Mesenchymal stem cell (in vitro differentiated cells and primary cell): ENCODE measurements around the gene YJEFN3.

Experiments
- DNase-seq: peaks from one replicate; pipeline ENCODE4 v3.0.0-alpha.2; 2013
- H2AFZ ChIP-seq: one replicate; pipeline ENCODE4 v1.6.1; 2013; ENCODE audit warnings: low read depth, mild to moderate bottlenecking, control low read depth, inconsistent platforms, low read length, moderate library complexity
- H2AK5ac ChIP-seq: 2 replicates; pipeline ENCODE4 v1.6.1; 2013; ENCODE audit warnings: low read length, moderate library complexity, mild to moderate bottlenecking, inconsistent platforms; ENCODE audit not compliant: severe bottlenecking
- H2BK120ac ChIP-seq: one replicate; pipeline ENCODE4 v1.6.1; 2013; ENCODE audit warnings: low read depth, mild to moderate bottlenecking, inconsistent platforms, low read length, moderate library complexity
- H2BK12ac ChIP-seq, 2 experiments: one replicate each; pipeline ENCODE4 v1.6.1; 2013; ENCODE audit warnings: inconsistent platforms in 2 of 2, low read length in 2 of 2, mild to moderate bottlenecking in 2 of 2, moderate library complexity in 2 of 2, control low read depth in 1 of 2
- H2BK15ac ChIP-seq: one replicate; pipeline ENCODE4 v1.6.1; 2013; ENCODE audit warnings: mild to moderate bottlenecking, low read depth, inconsistent platforms; ENCODE audit not compliant: poor library complexity, severe bottlenecking
- H2BK5ac ChIP-seq: 2 replicates; pipeline ENCODE4 v1.6.1; 2013; ENCODE audit warnings: low read depth, mild to moderate bottlenecking, low read length, control low read depth, inconsistent platforms; ENCODE audit not compliant: poor library complexity, severe bottlenecking
- H3K14ac ChIP-seq, 2 experiments: one replicate each; pipeline ENCODE4 v1.6.1; 2013; ENCODE audit warnings: inconsistent platforms in 2 of 2, low read length in 2 of 2, control low read depth in 1 of 2, mild to moderate bottlenecking in 1 of 2, moderate library complexity in 1 of 2
- H3K18ac ChIP-seq, 2 experiments: one replicate each; pipeline ENCODE4 v1.6.1; 2013; ENCODE audit warnings: inconsistent platforms in 2 of 2, low read length in 2 of 2, control low read depth in 1 of 2, low read depth in 1 of 2, mild to moderate bottlenecking in 1 of 2
- H3K23ac ChIP-seq, 2 experiments: one replicate each; pipeline ENCODE4 v1.6.1; 2013; ENCODE audit warnings: inconsistent platforms in 2 of 2, low read length in 2 of 2, mild to moderate bottlenecking in 2 of 2, moderate library complexity in 2 of 2, control low read depth in 1 of 2
- H3K27ac ChIP-seq: 2 replicates; pipeline ENCODE4 v1.5.1; 2013; ENCODE audit warnings: mild to moderate bottlenecking, moderate library complexity, low read length, control low read depth, inconsistent platforms; ENCODE audit not compliant: poor library complexity, severe bottlenecking
- H3K27me3 ChIP-seq, 2 experiments: 2 replicates each; pipeline versions ENCODE4 v1.6.1 to v1.7.0; 2013; ENCODE audit warnings: low read length in 2 of 2, mild to moderate bottlenecking in 2 of 2, moderate library complexity in 2 of 2, control low read depth in 1 of 2, inconsistent platforms in 1 of 2; ENCODE audit not compliant: control insufficient read depth in 1 of 2, insufficient read depth in 1 of 2
- H3K36me3 ChIP-seq, 2 experiments: 2 replicates each; pipeline versions ENCODE4 v1.6.1 to v1.7.0; 2013; ENCODE audit warnings: low read length in 2 of 2, control low read depth in 1 of 2, inconsistent platforms in 1 of 2, low read depth in 1 of 2, mild to moderate bottlenecking in 1 of 2; ENCODE audit not compliant: insufficient read depth in 2 of 2, control insufficient read depth in 1 of 2
- H3K4ac ChIP-seq, 2 experiments: one replicate each; pipeline ENCODE4 v1.6.1; 2013; ENCODE audit warnings: inconsistent platforms in 2 of 2, low read length in 2 of 2, mild to moderate bottlenecking in 2 of 2, moderate library complexity in 2 of 2, control low read depth in 1 of 2, low read depth in 1 of 2
- H3K4me1 ChIP-seq: 2 replicates; pipeline ENCODE4 v1.6.1; 2013; ENCODE audit warnings: low read depth, low read length, control low read depth; ENCODE audit not compliant: control insufficient read depth, insufficient read depth
- H3K4me2 ChIP-seq: 2 replicates; pipeline ENCODE4 v1.6.1; 2013; ENCODE audit warnings: low read length, mild to moderate bottlenecking, inconsistent platforms; ENCODE audit not compliant: poor library complexity, severe bottlenecking
- H3K4me3 ChIP-seq, 2 experiments: 2 replicates each; pipeline versions ENCODE4 v1.5.1 to v1.7.0; 2013; ENCODE audit warnings: low read length in 2 of 2, mild to moderate bottlenecking in 2 of 2, control low read depth in 1 of 2, low read depth in 1 of 2; ENCODE audit not compliant: insufficient read depth in 1 of 2
- H3K79me1 ChIP-seq: replicated peaks from 2 replicates; pipeline ENCODE4 v1.6.1; 2013; ENCODE audit warnings: mild to moderate bottlenecking, control low read depth, low read length, inconsistent platforms; ENCODE audit not compliant: poor library complexity, severe bottlenecking
- H3K9ac ChIP-seq: 2 replicates; pipeline ENCODE4 v1.7.0; 2013; ENCODE audit warnings: mild to moderate bottlenecking, low read length, moderate library complexity
- H3K9me3 ChIP-seq: 2 replicates; pipeline ENCODE4 v1.7.0; 2013; ENCODE audit warnings: mild to moderate bottlenecking, low read length; ENCODE audit not compliant: control insufficient read depth
- H4K8ac ChIP-seq: one replicate; pipeline ENCODE4 v1.6.1; 2013; ENCODE audit warnings: inconsistent platforms, mild to moderate bottlenecking, low read length, moderate library complexity
- H4K91ac ChIP-seq: one replicate; pipeline ENCODE4 v1.6.1; 2013; ENCODE audit warnings: mild to moderate bottlenecking, low read length, inconsistent platforms
- WGBS: methylation state at CpG from one replicate; pipeline ENCODE4 v1.1.7; 2013; ENCODE audit warnings: mixed read lengths; 5-methylcytosine and 5-hydroxymethylcytosine counted together

Gene YJEFN3

DNA sequence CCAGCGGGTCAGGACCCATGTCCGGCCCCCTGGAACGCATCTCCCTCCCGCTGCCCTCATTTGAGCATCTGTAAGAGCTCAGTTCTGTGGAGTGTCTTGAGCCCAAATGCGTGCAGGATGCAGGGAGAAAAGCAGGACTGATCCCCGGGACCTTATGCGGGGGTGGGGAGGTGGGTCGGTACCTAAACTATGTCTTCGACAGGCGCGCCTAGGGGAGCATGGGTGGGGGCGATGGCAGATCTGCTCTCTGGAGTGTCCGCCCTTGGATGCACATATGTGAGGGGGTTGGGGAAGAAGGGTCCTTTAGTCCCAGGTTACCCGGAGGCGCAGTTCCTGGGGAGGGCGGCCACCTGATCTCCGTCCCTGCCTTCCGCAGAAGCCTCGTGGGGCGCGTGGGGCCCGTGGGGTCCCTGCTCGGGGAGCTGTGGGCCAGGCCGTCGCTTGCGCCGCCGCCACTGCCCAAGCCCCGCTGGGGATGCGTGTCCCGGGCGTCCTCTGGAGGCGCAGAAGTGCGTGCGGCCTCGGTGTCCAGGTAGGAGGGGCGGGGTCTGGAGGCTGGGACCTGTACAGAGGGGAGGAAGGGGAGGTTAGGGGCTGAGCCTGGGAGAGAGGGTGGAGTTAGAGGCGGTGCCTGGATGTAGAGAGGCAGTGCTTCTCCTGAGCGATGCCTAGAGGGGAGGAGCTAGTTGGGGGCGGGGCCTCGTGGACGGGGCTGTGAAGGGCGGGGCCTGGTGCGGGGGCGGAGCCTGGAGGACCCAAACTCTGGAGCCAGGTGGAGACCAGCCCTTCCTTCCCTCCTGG is 12.2 kb downstream of the YJEFN3 start:
- no peak overlapping the region for H4K8ac ChIP-seq
- peaks cover 0 to 9% of the 10 kb centered on the region in 2 experiments for H3K36me3 ChIP-seq
- H2BK12ac ChIP-seq = no peak overlapping the region
- H3K9me3 ChIP-seq = no peaks in the 10 kb centered on the region
- no peak overlapping the region for H2AK5ac ChIP-seq
- H3K14ac ChIP-seq = no peak overlapping the region
- peak overlapping the region; percentile 29 for H2AFZ ChIP-seq
- H3K18ac ChIP-seq = peak overlapping the region in 1 of 2 experiments; percentile 34
- H2BK15ac ChIP-seq = no peak overlapping the region
- H2BK120ac ChIP-seq = no peak overlapping the region
- WGBS = 20% methylated on average over 45 of the region's 45 CpGs
- H3K4me3 ChIP-seq = no peak overlapping the region
- peaks cover 14% of the 10 kb centered on the region for H3K4me1 ChIP-seq
- no peak overlapping the region for H2BK5ac ChIP-seq
- H3K9ac ChIP-seq = no peak overlapping the region
- H3K4ac ChIP-seq = no peak overlapping the region
- no peak overlapping the region for H3K4me2 ChIP-seq
- H3K27ac ChIP-seq = no peak overlapping the region
- no peak overlapping the region for H3K23ac ChIP-seq
- DNase-seq = peak; percentile 43
- H3K79me1 ChIP-seq = no peaks in the 10 kb centered on the region
- peaks cover 7 to 66% of the 10 kb centered on the region in 2 experiments for H3K27me3 ChIP-seq
- no peak overlapping the region for H4K91ac ChIP-seq

DNA sequence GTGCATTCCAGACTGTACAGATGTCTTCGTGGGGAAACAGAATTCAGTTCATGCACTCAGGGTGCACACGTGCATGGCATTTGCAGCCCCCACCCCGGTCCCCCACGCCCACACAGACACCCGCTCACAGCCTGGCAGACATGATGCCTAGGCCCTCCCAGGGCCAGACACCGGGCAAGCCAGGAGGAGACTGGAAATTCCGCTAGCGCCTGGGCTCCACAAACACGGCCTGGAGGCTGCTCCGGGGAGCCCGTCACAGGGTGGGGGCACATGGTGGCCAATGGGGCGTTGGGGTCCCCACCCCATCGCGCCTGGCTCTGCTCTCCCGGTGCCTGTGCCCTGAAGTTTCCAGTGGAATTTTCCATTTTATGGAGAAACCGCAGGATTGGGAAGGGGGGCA is 12.9 kb downstream of the YJEFN3 start:
- 91% methylated on average over 16 of the region's 16 CpGs for WGBS
- H3K4ac ChIP-seq = no peak overlapping the region
- H3K4me3 ChIP-seq = no peak overlapping the region
- no peak overlapping the region for H2AK5ac ChIP-seq
- peaks cover 7 to 72% of the 10 kb centered on the region in 2 experiments for H3K27me3 ChIP-seq
- no peak overlapping the region for H2BK15ac ChIP-seq
- peaks cover 14% of the 10 kb centered on the region for H3K4me1 ChIP-seq
- H2AFZ ChIP-seq = no peak overlapping the region
- H4K8ac ChIP-seq = no peak overlapping the region
- H3K9me3 ChIP-seq = no peaks in the 10 kb centered on the region
- DNase-seq = no peak
- H2BK120ac ChIP-seq = no peak overlapping the region
- no peak overlapping the region for H2BK12ac ChIP-seq
- H3K9ac ChIP-seq = no peak overlapping the region
- H4K91ac ChIP-seq = no peak overlapping the region
- no peak overlapping the region for H3K4me2 ChIP-seq
- H3K18ac ChIP-seq = no peak overlapping the region
- no peak overlapping the region for H2BK5ac ChIP-seq
- peaks cover 0 to 8% of the 10 kb centered on the region in 2 experiments for H3K36me3 ChIP-seq
- no peak overlapping the region for H3K23ac ChIP-seq
- no peaks in the 10 kb centered on the region for H3K79me1 ChIP-seq
- peak overlapping the region in 1 of 2 experiments; percentile 36 for H3K14ac ChIP-seq
- H3K27ac ChIP-seq = no peak overlapping the region

DNA sequence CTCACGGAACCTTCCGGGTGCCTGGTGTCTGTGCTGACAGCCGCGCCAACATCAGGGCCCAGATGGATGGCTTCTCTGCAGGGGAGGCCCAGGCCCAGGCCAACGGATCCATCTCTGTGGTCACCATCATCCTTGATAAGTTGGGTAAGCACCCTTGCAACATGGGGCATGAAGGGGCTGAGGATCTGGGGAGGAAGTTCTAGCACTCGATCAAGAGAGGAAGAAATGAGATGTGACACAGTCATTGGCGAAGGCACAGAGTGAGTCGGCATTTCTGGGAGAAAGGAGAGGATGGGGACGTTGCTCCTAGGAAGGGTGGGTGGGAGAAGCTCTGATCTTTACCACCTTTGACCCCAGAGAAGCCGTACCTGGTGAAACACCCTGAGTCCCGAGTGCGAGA is 13.8 kb downstream of the YJEFN3 start:
- H4K8ac ChIP-seq = no peak overlapping the region
- H3K14ac ChIP-seq = no peak overlapping the region
- H3K4ac ChIP-seq = no peak overlapping the region
- no peaks in the 10 kb centered on the region for H3K79me1 ChIP-seq
- H3K9me3 ChIP-seq = no peaks in the 10 kb centered on the region
- peak overlapping the region in 1 of 2 experiments; percentile 12 for H3K4me3 ChIP-seq
- H2AK5ac ChIP-seq = no peak overlapping the region
- no peak for DNase-seq
- H3K4me1 ChIP-seq = peaks cover 14% of the 10 kb centered on the region
- H2BK120ac ChIP-seq = no peak overlapping the region
- no peak overlapping the region for H3K23ac ChIP-seq
- no peak overlapping the region for H4K91ac ChIP-seq
- H2BK15ac ChIP-seq = no peak overlapping the region
- no peak overlapping the region for H2BK12ac ChIP-seq
- H2AFZ ChIP-seq = no peak overlapping the region
- peaks cover 7 to 81% of the 10 kb centered on the region in 2 experiments for H3K27me3 ChIP-seq
- no peak overlapping the region for H3K27ac ChIP-seq
- 93% methylated on average over 12 of the region's 12 CpGs for WGBS
- no peak overlapping the region for H2BK5ac ChIP-seq
- H3K36me3 ChIP-seq = peaks cover 0 to 8% of the 10 kb centered on the region in 2 experiments
- H3K9ac ChIP-seq = no peak overlapping the region
- H3K18ac ChIP-seq = no peak overlapping the region
- no peak overlapping the region for H3K4me2 ChIP-seq

DNA sequence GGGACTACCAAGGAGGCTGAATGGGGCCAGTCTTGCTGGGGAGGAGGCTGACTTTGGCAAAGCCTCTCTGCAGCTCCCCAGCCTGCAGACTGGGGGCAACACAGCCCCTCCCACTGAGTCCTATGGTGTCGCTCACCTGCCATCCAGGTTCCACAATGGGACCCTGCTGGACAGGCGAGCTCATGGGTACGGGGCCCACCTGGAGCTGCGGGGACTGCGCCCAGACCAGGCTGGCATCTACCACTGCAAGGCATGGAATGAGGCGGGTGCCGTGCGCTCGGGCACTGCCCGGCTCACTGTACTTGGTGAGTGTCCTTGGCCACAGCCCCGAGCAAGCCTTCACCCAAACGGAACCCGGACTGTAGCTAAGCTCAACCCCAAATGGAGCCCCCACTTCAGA is 14.4 kb downstream of the YJEFN3 start:
- no peak overlapping the region for H2BK12ac ChIP-seq
- no peak for DNase-seq
- H2BK15ac ChIP-seq = no peak overlapping the region
- H3K14ac ChIP-seq = no peak overlapping the region
- no peak overlapping the region for H3K4me3 ChIP-seq
- H3K36me3 ChIP-seq = peaks cover 0 to 8% of the 10 kb centered on the region in 2 experiments
- no peaks in the 10 kb centered on the region for H3K79me1 ChIP-seq
- H2BK5ac ChIP-seq = no peak overlapping the region
- no peaks in the 10 kb centered on the region for H3K9me3 ChIP-seq
- no peak overlapping the region for H3K23ac ChIP-seq
- no peak overlapping the region for H3K9ac ChIP-seq
- H2BK120ac ChIP-seq = no peak overlapping the region
- no peak overlapping the region for H2AK5ac ChIP-seq
- H3K27ac ChIP-seq = no peak overlapping the region
- 93% methylated on average over 13 of the region's 13 CpGs for WGBS
- H4K8ac ChIP-seq = no peak overlapping the region
- H3K4ac ChIP-seq = no peak overlapping the region
- peaks cover 14% of the 10 kb centered on the region for H3K4me1 ChIP-seq
- H2AFZ ChIP-seq = no peak overlapping the region
- H4K91ac ChIP-seq = no peak overlapping the region
- H3K27me3 ChIP-seq = peaks cover 7 to 82% of the 10 kb centered on the region in 2 experiments
- H3K4me2 ChIP-seq = no peak overlapping the region
- H3K18ac ChIP-seq = no peak overlapping the region
